ENCODE data around the gene OPCML.

DNA sequence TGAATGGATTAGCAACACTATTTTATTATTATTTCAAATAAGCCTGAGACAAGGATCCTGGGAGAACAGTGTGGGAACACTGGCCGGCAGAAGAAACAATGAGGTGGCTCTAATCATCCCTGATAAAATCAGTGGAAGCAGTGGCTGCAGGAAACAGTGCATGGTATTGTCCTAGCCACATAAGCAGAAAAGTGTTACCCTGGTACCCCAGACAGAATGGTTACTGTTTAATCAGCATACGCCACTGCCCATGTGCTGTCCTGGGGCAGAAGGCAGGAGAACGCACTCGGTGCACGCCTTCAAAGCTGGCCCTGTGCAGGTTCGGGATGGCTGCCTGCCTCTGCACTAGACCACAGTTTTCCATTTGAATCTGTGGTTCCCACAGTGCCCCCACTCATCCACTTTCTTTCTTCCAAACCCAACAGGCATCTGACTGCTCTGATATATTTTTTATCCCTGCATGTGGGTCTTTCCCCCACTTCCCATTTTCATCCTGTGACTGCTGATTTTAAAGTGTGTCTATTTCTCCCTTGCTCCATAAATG is 25.7 kb downstream of the OPCML start:
- TF ChIP-seq, protein P1, sequence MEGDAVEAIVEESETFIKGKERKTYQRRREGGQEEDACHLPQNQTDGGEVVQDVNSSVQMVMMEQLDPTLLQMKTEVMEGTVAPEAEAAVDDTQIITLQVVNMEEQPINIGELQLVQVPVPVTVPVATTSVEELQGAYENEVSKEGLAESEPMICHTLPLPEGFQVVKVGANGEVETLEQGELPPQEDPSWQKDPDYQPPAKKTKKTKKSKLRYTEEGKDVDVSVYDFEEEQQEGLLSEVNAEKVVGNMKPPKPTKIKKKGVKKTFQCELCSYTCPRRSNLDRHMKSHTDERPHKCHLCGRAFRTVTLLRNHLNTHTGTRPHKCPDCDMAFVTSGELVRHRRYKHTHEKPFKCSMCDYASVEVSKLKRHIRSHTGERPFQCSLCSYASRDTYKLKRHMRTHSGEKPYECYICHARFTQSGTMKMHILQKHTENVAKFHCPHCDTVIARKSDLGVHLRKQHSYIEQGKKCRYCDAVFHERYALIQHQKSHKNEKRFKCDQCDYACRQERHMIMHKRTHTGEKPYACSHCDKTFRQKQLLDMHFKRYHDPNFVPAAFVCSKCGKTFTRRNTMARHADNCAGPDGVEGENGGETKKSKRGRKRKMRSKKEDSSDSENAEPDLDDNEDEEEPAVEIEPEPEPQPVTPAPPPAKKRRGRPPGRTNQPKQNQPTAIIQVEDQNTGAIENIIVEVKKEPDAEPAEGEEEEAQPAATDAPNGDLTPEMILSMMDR (IDR thresholded peaks at IDR 0.05): no peak
- TF ChIP-seq ZFX (IDR thresholded peaks at IDR 0.05; ENCODE audit: borderline replicate concordance): no peak
